GM18526 (cell line): ENCODE results near the gene NRARP.

ENCODE experiments used
- POLR2A ChIP-seq: IDR thresholded peaks from 3 replicates; pipeline ENCODE4 v1.6.1; 2011; ENCODE audit not compliant: insufficient read length; ENCODE audit errors: extremely low read depth

The NRARP gene

DNA sequence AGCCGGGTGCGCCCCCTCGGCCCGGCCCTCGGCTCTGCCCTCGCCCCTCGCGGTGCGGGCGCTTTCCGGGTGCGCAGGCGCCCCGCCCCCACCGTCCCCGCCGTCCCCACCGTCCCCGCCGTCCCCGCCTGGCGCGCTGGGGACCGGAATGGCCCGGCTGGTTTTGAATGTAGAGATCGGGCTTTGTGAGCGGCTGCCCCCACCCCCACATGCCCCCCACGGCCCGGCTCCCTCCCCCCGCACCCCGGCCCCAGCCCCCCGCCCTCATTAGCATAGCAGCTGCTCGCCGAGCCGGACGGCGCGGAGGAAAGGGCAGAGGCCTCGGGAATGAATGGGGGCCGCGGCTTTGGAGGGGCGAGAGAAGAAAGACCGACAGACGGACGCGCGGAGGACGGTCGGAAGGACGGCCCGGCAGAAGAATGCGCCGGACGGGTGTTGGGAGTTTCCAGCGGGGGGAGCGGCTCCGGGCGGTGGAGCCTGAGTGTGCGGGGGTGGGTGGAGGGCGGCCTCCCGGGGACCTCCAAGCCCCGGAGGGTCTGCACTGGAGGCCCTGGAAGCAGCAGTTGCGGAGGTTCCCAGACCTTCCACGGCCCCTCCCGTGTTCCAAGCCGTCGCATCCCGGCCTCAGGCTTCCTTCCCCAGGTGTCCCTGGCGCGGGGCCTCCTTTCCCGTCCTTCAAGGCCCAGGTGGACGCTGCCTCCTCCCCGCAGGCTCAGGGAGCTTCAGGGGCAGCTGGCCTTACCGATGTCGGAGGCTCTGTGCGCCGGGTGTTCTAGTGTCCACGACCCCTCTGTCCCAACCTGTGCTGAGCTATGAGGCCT, 6.0 kb downstream of the NRARP start:
- TF ChIP-seq POLR2A, result no peak

DNA sequence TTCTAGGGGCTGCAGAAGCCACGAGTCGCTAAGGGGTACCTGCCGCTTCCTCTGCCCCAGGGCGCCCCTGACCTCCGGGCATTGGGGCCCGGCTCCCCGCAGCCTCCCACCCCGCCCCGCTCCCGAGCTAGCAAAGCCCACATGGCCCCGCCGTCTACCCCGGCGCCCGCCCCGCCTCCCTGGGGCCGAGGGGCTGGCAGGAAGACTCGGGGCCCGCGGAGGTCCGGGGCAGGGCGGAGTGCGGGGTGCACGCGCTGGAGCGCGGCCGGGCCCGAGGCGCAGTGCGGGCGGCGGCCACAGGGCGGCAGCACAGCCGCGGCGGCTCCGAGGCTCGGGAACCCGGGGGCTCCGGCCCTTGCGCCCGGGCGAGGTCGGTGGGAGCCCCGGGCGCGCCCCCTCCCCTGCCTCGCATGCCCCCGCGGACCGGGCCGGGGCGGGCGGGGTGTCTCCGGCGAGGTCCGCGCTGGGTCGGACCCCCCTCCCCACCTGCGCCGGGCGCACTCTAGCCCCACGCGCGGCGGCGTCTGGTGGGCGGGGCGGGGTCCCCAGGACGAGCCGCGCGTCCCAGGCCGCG, 6.7 kb downstream of the NRARP start:
- TF ChIP-seq POLR2A, result no peak

GRCh38 chr9:137294681-137295237, 7.3 kb downstream of the NRARP start:
- TF ChIP-seq POLR2A, result no peak

DNA sequence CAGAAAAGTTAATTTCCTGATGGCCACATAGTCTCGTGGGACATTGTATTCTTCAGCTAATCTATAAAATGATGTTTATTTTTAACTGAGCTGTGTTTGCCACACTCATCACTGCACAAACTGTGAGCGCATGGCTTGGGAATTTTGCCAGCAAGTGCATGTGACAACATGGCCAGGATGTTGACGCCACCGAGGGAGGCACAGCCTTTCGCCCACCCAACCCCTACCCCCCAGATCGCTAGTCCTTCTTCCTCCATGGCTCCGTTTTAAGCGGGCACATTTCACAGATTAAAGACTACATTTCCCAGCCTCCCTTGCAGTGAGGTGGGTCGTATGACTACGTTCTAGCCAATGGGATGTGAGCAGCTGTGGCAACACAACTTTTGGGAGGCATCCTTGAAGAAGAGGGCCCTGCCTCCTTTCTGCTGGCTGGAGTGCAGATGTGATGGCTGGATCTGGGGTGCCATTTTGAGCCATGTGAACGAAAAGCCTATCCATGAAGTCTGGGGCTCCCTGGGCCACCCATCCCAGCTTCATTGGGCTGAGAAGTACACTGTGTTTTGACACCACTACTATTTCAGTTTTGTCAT, 7.9 kb downstream of the NRARP start:
- no peak for TF ChIP-seq POLR2A

DNA sequence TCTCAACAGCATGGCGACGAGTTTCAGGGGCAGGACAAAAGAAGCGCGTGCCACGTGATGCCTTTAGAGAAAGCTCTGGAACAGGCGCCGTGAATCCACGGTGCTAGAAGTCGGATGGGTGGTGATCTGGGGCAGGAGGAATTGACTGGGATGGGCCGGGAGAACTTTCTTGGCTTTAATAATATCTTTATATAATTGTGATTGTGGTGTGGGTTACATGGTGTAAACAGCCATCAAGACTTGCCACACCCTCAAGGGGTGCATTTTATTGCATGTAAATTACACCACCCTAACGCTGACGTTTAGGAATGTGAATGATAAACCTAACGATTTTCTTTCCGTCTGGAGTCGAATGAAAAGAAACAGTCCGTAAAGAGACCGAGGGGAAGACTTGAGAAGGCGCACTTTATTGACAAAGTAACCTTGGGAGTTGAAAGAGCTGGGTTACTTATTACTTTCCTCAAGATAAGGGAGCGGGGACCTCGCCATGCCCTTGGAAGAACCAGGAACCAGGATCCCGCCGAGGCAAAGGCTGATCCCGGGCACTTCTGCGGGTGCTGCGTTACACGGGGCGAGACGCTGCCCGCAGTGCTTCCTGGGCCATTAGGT, 8.5 kb downstream of the NRARP start:
- TF ChIP-seq POLR2A, result no peak

GRCh38 chr9:137293094-137293481, 9.0 kb downstream of the NRARP start:
- no peak for TF ChIP-seq POLR2A

DNA sequence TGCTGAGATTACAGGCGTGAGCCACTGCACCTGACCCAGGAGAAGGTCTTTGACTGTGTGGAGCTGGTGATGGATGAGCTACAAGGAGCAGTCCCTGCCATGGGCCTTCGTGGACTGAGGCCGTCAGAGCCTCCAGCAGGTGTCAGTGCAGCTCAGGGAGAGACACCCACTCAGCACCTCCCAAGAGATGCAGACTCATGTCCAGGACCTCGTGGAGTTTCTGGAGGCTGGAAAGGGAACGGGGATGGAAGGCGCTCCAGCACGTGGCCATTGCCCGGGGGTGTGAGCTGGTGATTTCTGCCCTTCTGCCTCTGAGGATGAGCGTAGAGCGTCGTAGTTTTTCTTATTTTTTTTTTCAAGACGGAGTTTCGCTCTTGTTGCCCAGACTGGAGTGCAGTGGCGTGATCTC, 15.1 kb downstream of the NRARP start:
- TF ChIP-seq POLR2A, result no peak

DNA sequence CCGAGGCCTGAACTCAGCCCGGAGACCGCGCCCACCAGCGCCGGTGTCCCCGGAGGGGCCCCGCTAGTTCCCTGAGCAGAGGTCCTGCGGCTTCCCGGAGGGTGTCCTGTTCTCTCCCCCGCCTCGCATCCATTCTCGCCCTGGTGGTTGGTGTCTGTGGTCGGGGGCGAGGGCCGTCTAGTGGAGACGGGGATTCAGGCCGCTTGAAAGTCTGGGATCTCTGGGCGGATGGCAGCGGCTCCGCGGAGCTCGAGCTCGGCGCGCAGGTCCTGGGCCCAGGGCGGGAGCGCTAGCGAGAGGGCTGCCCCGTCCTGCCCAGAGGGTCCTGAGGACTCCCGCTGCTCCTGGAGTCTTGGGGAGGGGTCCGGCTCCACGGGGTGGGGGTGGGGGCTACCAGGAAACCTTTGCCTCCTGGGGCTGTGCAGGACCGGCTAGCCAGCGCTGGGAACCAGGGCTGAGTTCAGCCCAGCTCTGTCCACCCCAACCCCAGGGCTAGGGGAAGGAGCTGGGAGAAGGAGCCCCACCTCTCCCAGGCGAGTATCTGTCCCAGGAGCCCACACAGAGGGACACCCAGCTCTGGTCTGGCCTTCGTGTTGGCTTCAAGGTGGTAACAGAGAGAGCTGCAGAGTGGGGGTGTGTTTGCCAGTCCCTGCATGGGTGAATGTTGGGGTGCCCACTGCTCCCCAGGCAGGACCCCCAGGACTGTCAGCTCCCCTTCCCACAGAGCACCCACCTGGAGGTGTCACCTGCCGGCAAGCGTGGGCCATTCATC, 20.5 kb downstream of the NRARP start:
- TF ChIP-seq POLR2A, result no peak

DNA sequence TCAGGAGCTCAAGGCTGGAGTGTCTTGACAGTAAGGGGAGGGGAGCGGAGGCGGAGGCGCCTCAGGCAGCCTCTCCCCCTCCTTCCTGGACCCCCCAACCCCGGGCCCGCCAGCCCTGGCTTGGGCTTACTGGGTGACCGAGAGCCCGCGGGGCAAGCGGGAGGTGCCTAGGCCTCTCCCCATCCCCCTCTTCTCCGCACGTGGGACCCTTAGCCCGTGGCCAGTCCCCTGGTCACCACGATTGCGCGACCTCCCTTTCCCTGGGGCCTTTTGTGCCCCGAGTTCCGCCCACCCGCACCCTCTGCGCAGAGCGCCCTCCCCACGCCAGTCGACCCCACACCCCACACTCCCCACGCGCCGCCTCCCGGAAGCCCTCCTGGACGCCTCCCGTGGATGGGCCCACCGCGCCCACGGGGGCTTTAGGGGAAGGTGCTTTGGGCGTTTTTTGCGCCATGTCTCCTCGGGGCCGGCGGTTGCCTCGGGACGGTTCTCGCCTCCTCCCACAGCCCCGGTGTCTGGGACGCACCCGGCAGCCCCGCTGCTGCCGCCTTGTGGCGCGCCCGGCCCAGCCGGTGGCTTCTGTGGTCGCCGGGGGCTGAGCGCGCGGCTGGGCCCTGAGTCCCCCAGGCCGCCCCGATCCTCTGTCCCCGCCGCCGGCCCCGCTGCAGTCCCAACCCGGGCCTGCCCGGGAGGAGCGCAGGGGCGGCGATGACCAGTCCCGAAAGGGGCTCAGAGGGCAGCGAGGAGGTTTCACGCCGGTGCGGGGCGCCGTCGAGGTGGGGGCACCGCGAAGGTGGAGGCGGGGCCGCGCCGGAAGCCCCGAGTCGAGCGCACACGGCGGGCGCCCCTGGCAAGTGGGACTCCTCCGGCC, 21.4 kb downstream of the NRARP start:
- TF ChIP-seq POLR2A, result no peak

DNA sequence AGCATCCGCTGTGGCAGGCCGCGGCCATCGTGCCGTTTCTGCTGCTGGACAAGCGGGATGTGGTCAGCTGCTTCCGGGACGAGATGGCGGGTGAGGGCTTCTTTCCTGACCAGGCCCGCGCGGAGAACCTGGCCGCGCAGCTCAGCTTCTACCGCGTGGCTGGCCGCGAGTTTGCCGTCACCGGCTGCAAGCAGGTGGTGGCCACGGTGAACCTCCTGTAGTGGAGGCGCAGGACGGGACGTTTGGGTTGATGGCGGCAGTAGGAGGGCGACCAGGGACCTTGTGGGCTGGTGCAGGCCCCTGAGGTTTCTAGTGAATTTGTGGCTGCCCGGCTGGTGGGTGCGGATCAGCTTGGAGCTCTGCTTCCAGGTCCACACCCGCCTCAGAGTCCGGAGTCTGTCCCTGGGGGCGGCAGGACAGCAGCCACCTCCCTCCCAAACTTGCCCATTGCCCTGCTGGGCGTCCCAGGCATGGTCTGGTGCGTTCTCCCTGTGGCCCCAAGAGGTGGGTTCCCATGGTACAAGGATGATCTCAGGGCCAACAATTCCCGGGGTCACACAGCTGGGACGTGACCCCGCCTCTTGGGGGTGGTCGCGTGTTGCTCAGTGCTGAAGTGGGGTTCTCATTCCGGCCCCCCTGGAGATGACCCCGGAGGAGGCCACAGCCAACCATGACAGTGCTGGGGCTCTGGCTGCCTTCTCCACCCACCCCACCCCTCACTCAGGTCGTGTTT, 22.2 kb downstream of the NRARP start:
- TF ChIP-seq POLR2A, result no peak

- TF ChIP-seq POLR2A, result no peak
These were observed 23.1 kb downstream of the NRARP start for GRCh38 chr9:137278721-137279711.

DNA sequence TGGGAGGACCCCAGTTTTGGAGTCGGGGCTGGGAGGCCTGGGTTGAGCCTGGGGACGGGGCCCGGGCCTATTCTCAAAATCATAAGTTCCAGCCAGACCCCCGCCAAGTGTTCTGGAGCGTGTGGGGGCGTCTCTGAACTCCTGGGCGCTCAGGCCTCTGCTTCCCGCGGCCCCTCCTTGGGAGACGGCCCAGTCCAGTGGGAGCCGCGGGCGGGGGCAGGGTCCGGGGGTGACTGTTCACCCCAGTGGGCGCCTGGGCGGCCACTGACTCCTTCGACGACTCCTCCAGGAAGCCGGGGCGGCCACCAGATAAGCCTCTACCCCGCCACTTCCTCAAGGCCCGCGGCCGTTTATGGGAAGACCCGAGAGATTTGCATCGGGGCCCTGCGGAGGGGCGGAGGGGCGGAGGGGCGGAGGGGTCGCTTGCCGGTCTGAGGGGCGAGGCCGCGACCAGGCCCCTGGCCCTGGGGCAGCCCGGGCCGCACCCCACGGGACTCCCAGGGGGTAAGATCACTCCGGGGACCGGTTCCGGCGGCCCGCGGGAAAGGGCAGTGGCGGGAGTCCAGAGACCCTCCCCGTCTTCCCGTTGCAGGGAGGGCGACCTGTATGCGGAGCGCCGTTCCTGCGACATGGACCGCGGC, 23.9 kb downstream of the NRARP start:
- no peak for TF ChIP-seq POLR2A
